Parathyroid adenoma (tissue), 2 donors: ENCODE data around the gene RBMX2.
"Not testable (repeated sequence)": the region's sequence is repeated elsewhere in the genome, so short reads cannot be mapped to it uniquely, and the experiment has no call there.

Source experiments
- H2AFZ ChIP-seq: fragments of 300-600 bp; sonication (generic); one replicate; pipeline ENCODE4 v1.7.0; 2017; ENCODE audit warnings: antibody characterized with exemption, mild to moderate bottlenecking
- H3K27ac ChIP-seq: fragments of 300-600 bp; sonication (generic); one replicate; pipeline ENCODE4 v1.7.0; 2017
- H3K27me3 ChIP-seq: fragments of 300-600 bp; sonication (generic); one replicate; pipeline ENCODE4 v1.7.0; 2017; ENCODE audit warnings: low read length; ENCODE audit not compliant: control insufficient read depth, insufficient read depth
- H3K36me3 ChIP-seq: fragments of 300-600 bp; sonication (generic); one replicate; pipeline ENCODE4 v1.7.0; 2017; ENCODE audit warnings: low read length; ENCODE audit not compliant: control insufficient read depth, insufficient read depth
- H3K4me1 ChIP-seq: fragments of 300-600 bp; sonication (generic); one replicate; pipeline ENCODE4 v1.7.0; 2017; ENCODE audit warnings: control low read depth
- H3K4me2 ChIP-seq: fragments of 300-600 bp; sonication (generic); one replicate; pipeline ENCODE4 v1.7.0; 2017; ENCODE audit warnings: low read length
- H3K4me3 ChIP-seq: fragments of 300-600 bp; sonication (generic); one replicate; pipeline ENCODE4 v1.7.0; 2017; ENCODE audit warnings: low read depth, low read length
- H3K79me2 ChIP-seq: fragments of 300-600 bp; sonication (generic); one replicate; pipeline ENCODE4 v1.7.0; 2017; ENCODE audit warnings: control low read depth
- H3K9ac ChIP-seq: fragments of 300-600 bp; sonication (generic); one replicate; pipeline ENCODE4 v1.7.0; 2017; ENCODE audit warnings: mild to moderate bottlenecking
- H3K9me3 ChIP-seq: fragments of 300-600 bp; sonication (generic); one replicate; pipeline ENCODE4 v1.7.0; 2017; ENCODE audit warnings: low read length; ENCODE audit not compliant: control insufficient read depth
- TF ChIP-seq, protein P1 (sequence below): fragments of 300-600 bp; sonication (generic); IDR thresholded peaks from one replicate; pipeline ENCODE4 v1.7.0; 2017; ENCODE audit warnings: antibody characterized with exemption, mild to moderate bottlenecking
- donor health status: primary hyperparathyroidism.

The RBMX2 gene

DNA sequence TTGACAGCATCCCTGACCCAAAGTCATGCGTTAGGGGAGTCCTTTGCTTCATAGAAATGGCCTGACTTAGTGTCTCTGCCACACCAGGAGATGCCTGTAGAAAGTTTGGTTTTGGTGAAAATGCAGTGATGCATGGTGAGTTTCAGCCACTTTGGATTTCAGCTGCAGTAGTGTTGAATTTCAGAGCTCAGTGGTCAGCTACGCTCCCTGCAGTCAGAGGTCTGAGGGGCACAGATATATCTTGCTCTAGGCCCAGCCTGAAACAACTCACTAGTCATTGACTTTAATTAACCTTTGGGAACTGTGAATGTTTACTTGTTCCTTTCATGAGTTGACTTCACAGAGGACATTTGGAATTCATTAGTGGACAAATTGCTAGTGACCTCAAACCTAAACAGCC, 17.5 kb downstream of the RBMX2 start:
- no peaks in the 10 kb centered on the region for H3K9me3 ChIP-seq
- H3K4me3 ChIP-seq = no peak overlapping the region
- no peak overlapping the region for H3K9ac ChIP-seq
- no peaks in the 10 kb centered on the region for H3K79me2 ChIP-seq
- H3K4me2 ChIP-seq = no peak overlapping the region
- H3K27me3 ChIP-seq = no peaks in the 10 kb centered on the region
- no peaks in the 10 kb centered on the region for H3K4me1 ChIP-seq
- no peak overlapping the region for H3K27ac ChIP-seq
- H2AFZ ChIP-seq = no peak overlapping the region
- H3K36me3 ChIP-seq = no peaks in the 10 kb centered on the region
- TF ChIP-seq, protein P1, sequence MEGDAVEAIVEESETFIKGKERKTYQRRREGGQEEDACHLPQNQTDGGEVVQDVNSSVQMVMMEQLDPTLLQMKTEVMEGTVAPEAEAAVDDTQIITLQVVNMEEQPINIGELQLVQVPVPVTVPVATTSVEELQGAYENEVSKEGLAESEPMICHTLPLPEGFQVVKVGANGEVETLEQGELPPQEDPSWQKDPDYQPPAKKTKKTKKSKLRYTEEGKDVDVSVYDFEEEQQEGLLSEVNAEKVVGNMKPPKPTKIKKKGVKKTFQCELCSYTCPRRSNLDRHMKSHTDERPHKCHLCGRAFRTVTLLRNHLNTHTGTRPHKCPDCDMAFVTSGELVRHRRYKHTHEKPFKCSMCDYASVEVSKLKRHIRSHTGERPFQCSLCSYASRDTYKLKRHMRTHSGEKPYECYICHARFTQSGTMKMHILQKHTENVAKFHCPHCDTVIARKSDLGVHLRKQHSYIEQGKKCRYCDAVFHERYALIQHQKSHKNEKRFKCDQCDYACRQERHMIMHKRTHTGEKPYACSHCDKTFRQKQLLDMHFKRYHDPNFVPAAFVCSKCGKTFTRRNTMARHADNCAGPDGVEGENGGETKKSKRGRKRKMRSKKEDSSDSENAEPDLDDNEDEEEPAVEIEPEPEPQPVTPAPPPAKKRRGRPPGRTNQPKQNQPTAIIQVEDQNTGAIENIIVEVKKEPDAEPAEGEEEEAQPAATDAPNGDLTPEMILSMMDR = no peak

- H2AFZ ChIP-seq = no peak overlapping the region
- no peaks in the 10 kb centered on the region for H3K27me3 ChIP-seq
- no peaks in the 10 kb centered on the region for H3K4me1 ChIP-seq
- no peaks in the 10 kb centered on the region for H3K9me3 ChIP-seq
- H3K4me2 ChIP-seq = no peak overlapping the region
- H3K9ac ChIP-seq = no peak overlapping the region
- no peak overlapping the region for H3K4me3 ChIP-seq
- no peak overlapping the region for H3K27ac ChIP-seq
- TF ChIP-seq, protein P1 = no peak
- no peaks in the 10 kb centered on the region for H3K36me3 ChIP-seq
- no peaks in the 10 kb centered on the region for H3K79me2 ChIP-seq
These were observed 24.7 kb downstream of the RBMX2 start for GRCh38 chrX:130426531-130426930.

DNA sequence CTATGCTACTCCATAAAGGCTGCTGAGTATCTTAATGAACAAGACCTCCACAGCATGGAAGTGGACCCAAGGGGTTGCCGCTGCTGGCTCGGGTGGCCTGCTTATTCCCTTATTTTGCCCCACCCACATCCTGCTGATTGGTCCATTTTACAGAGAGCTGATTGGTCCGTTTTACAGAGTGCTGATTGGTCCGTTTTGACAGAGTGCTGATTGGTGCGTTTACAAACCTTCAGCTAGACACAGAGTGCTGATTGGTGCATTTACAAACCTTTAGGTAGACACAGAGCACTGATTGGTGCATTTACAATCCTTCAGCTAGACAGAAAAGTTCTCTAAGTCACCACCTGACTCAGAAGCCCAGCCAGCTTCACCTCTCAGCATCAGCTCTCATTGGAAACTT, 27.4 kb downstream of the RBMX2 start:
- not testable (repeated sequence) for H3K36me3 ChIP-seq, H3K4me1 ChIP-seq, H3K4me2 ChIP-seq, H2AFZ ChIP-seq, H3K27me3 ChIP-seq, H3K27ac ChIP-seq, H3K4me3 ChIP-seq, H3K9me3 ChIP-seq, H3K9ac ChIP-seq, H3K79me2 ChIP-seq

- Histone ChIP-seq H3K79me2 (no peaks in the 10 kb centered on the region), H3K4me1 (no peaks in the 10 kb centered on the region), H3K9me3 (no peaks in the 10 kb centered on the region), H3K4me2 (no peak overlapping the region), H3K9ac (no peak overlapping the region), H3K27me3 (no peaks in the 10 kb centered on the region), H3K36me3 (no peaks in the 10 kb centered on the region), H2AFZ (no peak overlapping the region), H3K27ac (no peak overlapping the region), H3K4me3 (no peak overlapping the region)
- TF ChIP-seq, protein P1 = no peak
These were observed 34.1 kb downstream of the RBMX2 start for GRCh38 chrX:130435937-130436336.

DNA sequence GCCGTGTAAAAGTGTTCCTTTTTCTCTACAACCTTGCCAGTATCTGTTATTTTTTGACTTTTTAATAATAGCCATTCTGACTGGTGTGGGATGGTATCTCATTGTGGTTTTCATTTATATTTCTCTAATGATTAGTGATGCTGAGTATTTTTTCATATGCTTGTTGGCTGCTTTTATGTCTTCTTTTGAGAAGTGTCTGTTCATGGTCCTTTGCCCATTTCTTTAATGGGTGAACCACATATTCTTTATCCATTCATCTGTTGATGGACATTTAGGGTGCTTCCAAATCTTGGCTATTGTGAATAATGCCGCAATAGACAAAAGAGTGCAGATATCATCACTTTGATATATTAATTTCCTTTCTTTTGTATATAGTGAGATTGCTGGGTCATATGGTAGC, 36.2 kb downstream of the RBMX2 start:
- H3K9me3 ChIP-seq, H3K4me3 ChIP-seq, H3K27ac ChIP-seq, H3K36me3 ChIP-seq, H3K9ac ChIP-seq, H3K4me2 ChIP-seq, H3K27me3 ChIP-seq, H2AFZ ChIP-seq, H3K79me2 ChIP-seq, H3K4me1 ChIP-seq: not testable (repeated sequence)

DNA sequence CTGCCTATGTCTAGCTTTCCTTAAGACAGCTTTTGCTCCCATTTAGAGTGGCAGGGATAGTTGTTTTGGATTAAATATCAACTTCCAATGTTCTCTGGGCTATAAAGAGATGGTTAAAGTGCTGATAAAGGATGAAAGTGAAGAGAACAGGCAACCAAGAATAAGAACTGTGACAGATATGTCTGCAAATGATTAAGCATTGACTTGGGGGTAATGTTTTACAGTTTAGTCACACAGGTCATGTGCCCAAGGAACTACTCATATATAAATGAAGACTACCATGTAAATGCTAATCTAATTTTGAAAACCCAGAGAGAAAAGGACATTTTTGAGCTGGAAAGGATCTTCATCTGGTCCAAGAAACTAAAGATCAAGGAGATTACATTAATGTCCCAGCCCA, 42.1 kb downstream of the RBMX2 start:
- Histone ChIP-seq H3K4me1 (no peaks in the 10 kb centered on the region), H3K9me3 (no peaks in the 10 kb centered on the region), H3K36me3 (no peaks in the 10 kb centered on the region), H3K27me3 (no peaks in the 10 kb centered on the region), H3K9ac (no peak overlapping the region), H3K79me2 (no peaks in the 10 kb centered on the region), H2AFZ (no peak overlapping the region), H3K4me3 (no peak overlapping the region), H3K4me2 (no peak overlapping the region), H3K27ac (no peak overlapping the region)
- TF ChIP-seq, protein P1 = no peak
